ENCODE measurements around the gene PPM1A. TPM values are rescaled to one million over a fixed set of nuclear protein-coding genes. Genes with fewer than 3 reads are reported as not detected.
A peak's percentile ranks its signal among the peaks of the same experiment; 100 is the strongest.

PPM1A gene
- total and polyA plus RNA-seq, 2 of the 8 experiments (the other 6 are each of a cell fraction or from before 2014, with no cell fraction given), result 14.0 to 51.2 TPM

DNA sequence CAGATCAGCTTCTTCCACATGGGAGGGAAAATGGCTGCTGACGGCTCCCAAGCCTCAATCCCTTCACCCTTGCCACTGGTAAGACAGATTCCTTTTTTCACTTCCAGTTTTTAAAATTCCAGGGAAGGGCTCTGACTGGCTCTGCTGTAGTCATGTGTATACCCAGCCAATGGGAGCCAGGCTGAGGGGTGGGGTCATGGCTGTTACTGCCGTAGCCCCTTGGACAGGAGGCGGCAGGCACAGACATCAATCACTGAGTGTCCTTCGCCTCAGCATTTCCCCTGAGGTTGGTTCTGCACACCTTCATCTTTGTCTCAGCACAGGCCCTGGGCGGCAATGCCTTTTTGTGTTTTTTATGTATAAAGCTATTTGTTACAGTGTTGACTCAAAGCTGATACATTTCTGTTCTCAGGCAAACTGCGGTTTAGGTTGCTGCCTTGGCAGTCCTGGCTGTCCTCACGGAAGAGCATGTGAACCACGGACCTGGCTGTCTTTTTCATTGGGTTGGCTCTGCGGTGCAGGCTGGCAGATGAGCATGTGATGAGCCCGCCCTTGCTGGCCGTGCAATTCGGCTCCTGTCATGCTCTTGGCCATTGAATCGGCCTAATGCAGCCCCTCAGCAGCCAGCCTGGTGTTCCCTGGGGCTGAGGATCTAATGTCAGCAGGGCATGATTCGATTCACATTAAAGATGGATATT, 74.3 kb downstream of the PPM1A start:
- DNase-seq (ENCODE audit: low read depth in 1 of 2, low spot score in 2 of 2) (no peak), FAIRE-seq (no peak)
- Histone ChIP-seq H3K18ac (ENCODE audit: extremely low read depth, low read length) (no peak overlapping the region), H3K27ac (ENCODE audit: low read depth, low read length) (no peak overlapping the region), H3K4ac (replicated peaks; ENCODE audit: insufficient read length, low read depth, low read length) (no peak overlapping the region), H2BK120ac (replicated peaks; ENCODE audit: low read depth, low read length) (no peak overlapping the region), H3K4me3 (ENCODE audit: extremely low read depth in 1 of 4, insufficient read depth in 2 of 4, low read depth in 3 of 4, low read length in 4 of 4) (no peak overlapping the region), H4K8ac (ENCODE audit: extremely low read depth, insufficient read depth, low read length) (no peak overlapping the region), H2AFZ (ENCODE audit: low read length) (0 out of 2 replicates have a peak overlapping the region, but pooled peaks have one; percentile 22), H2AK5ac (ENCODE audit: low read depth, low read length) (no peak overlapping the region), H3K36me3 (ENCODE audit: control insufficient read depth in 2 of 4, insufficient read depth in 4 of 4, low read length in 3 of 4) (no peaks in the 10 kb centered on the region), H3K79me2 (ENCODE audit: control insufficient read depth in 1 of 2, insufficient read depth in 2 of 2, low read length in 2 of 2) (no peaks in the 10 kb centered on the region), H3K79me1 (ENCODE audit: low read depth, low read length) (no peaks in the 10 kb centered on the region), H3K56ac (replicated peaks; ENCODE audit: insufficient read length, low read depth, low read length) (no peak overlapping the region), H4K20me1 (replicated peaks in 1 of 2; ENCODE audit: control insufficient read depth in 1 of 2, insufficient read depth in 2 of 2, low read length in 2 of 2) (no peaks in the 10 kb centered on the region), H3K9ac (replicated peaks in 1 of 4; ENCODE audit: extremely low read depth in 1 of 4, low read depth in 3 of 4, low read length in 3 of 4) (no peak overlapping the region), H2BK12ac (ENCODE audit: low read depth, low read length) (no peak overlapping the region; the same call in 1 of the 2 replicates), H4K91ac (replicated peaks; ENCODE audit: insufficient read length, low read length) (no peak overlapping the region), H2BK5ac (ENCODE audit: low read depth, low read length) (peak overlapping the region; percentile 0; the same call in 1 of the 2 replicates), H3K4me1 (replicated peaks in 1 of 4; ENCODE audit: control insufficient read depth in 3 of 4, insufficient read depth in 4 of 4, low read length in 3 of 4) (peaks cover 3 to 9% (median 6%) of the 10 kb centered on the region in 4 experiments; a peak in 6 of 7 replicates), H4K5ac (ENCODE audit: insufficient read length, low read depth, low read length) (no peak overlapping the region), H3K23ac (ENCODE audit: insufficient read length) (no peak overlapping the region), H3K27me3 (replicated peaks in 1 of 4; ENCODE audit: control insufficient read depth in 3 of 4, extremely low read depth in 1 of 4, insufficient read depth in 3 of 4, low read length in 3 of 4) (peaks cover 0 to 5% (median 1%) of the 10 kb centered on the region in 4 experiments; a peak in 3 of 7 replicates), H2BK15ac (ENCODE audit: low read length) (no peak overlapping the region), H3K4me2 (ENCODE audit: insufficient read depth in 1 of 2, low read depth in 2 of 2, low read length in 2 of 2) (no peak overlapping the region), H3K9me3 (ENCODE audit: insufficient read depth in 2 of 2, low read depth in 1 of 2, low read length in 1 of 2) (peaks cover 6 to 7% of the 10 kb centered on the region in 2 experiments; a peak in 1 of 4 replicates), H3K14ac (ENCODE audit: insufficient read length) (no peak overlapping the region), H3K23me2 (ENCODE audit: low read depth, low read length) (peaks cover 2% of the 10 kb centered on the region; the same call in 1 of the 2 replicates), H2BK20ac (ENCODE audit: low read length) (no peak overlapping the region; the same call in 1 of the 2 replicates)
- ChIA-PET CTCF (ENCODE audit: partially characterized antibody) (interaction anchor here (1.0 to 3.6 kb wide), 5 partner anchors 8 to 128 kb away, joined by 3 to 27 read pairs (median 9); no protein-coding TSS in a partner anchor), POLR2A (ENCODE audit: partially characterized antibody) (interaction anchor here (1.8 kb wide), 1 partner anchor 9 kb away, joined by 5 read pairs; no protein-coding TSS in a partner anchor)
- no peak for TF ChIP-seq SP2 (IDR thresholded peaks at IDR 0.05; ENCODE audit: low read length)
- TF ChIP-seq, protein P1, sequence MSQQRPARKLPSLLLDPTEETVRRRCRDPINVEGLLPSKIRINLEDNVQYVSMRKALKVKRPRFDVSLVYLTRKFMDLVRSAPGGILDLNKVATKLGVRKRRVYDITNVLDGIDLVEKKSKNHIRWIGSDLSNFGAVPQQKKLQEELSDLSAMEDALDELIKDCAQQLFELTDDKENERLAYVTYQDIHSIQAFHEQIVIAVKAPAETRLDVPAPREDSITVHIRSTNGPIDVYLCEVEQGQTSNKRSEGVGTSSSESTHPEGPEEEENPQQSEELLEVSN (IDR thresholded peaks at IDR 0.05), result 0 out of 2 replicates have a peak, but pooled peaks have one; percentile 21
- TF ChIP-seq RBBP5 (IDR thresholded peaks at IDR 0.05; ENCODE audit: borderline replicate concordance, low read depth, low read length), result no peak
- TF ChIP-seq CEBPB (IDR thresholded peaks at IDR 0.05; ENCODE audit: low read depth, low read length), result no peak
- 91% methylated on average over 14 of the region's 14 CpGs; no CpG with 5 or more reads in 1 of the 2 experiments for WGBS, 2 experiments (ENCODE audit: extremely low coverage in 1 of 2, insufficient coverage in 1 of 2, insufficient read length in 1 of 2, insufficient replicate concordance in 2 of 2, low coverage in 1 of 2, low lambda C conversion rate in 2 of 2, missing lambda C conversion rate in 1 of 2)

Data from H1 (cell line).